ENCODE data around the gene ASAP2. TPM values are rescaled to one million over a fixed set of nuclear protein-coding genes. Genes with fewer than 3 reads are reported as not detected.

ASAP2 gene
- total RNA-seq: 30.5 and 36.2 TPM in 2 replicates

GRCh38 chr2:9205963-9206948 is at the start of gene ASAP2:
ASAP2 (plus strand) TSS chr2:9206812; CDS start chr2:9207105, 293 bp downstream.

GRCh38 chr2:9423100-9423921 is 216.7 kb downstream of the ASAP2 start, which contains the start of the genes CPSF3 and ITGB1BP1:
CPSF3 (plus strand) TSS chr2:9423654; CDS start chr2:9423774, 120 bp downstream.
ITGB1BP1 (minus strand) TSS chr2:9423528; CDS start chr2:9418697, 4,831 bp downstream.

Other genes with a start within 250 kb of the ASAP2 start
- 6.3 and 10.1 TPM in 2 replicates for gene MBOAT2, start 203.1 kb upstream of the ASAP2 start, total RNA-seq
- gene ITGB1BP1, start 216.7 kb downstream of the ASAP2 start, total RNA-seq: 39.3 and 48.8 TPM in 2 replicates
- gene CPSF3, start 216.8 kb downstream of the ASAP2 start, total RNA-seq: 31.5 and 39.1 TPM in 2 replicates

Measured in dermis lymphatic vessel endothelial cell (primary cell).